Measurements from ENCODE around the gene MAPK9. TPM values are rescaled to one million over a fixed set of nuclear protein-coding genes. Genes with fewer than 3 reads are reported as not detected.

MAPK9 gene
- total and polyA plus RNA-seq, 9 of the 15 experiments (the other 6 are each of a cell fraction or from before 2014, with no cell fraction given) = 4.8 to 58.0 (median 29.9) TPM

DNA sequence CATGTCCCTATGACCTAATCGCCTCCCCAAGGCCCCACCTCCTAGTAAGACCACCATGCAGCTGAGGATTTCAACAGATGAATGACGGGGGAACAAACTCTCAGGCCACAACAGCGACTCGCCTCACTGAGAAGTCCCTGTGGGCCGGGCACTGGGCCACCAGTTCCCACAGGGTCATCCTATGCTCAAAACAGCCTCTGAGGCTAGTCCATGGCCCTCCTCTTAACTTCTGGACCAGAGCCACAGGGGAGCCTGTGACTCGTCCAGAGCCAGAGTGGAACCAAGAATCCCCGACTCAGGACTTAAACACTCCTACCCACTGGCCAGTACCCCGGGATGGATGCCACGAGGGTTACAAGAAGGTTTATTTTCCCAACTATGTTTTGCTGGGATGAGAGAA lies 49.0 kb upstream of the MAPK9 start:
- no peak overlapping the region for H3K4me2 ChIP-seq (ENCODE audit: insufficient read depth, low read length)
- in situ Hi-C loops (cut with MboI) = no loop called here
- ChIA-PET CTCF (ENCODE audit: low intra/inter-chr PET ratio) (no interaction called here), POLR2A (no interaction called here)
- 4% methylated on average over 9 of the region's 9 CpGs for WGBS (ENCODE audit: insufficient coverage, low coverage, missing lambda C conversion rate)
- H4K20me1 ChIP-seq (replicated peaks; ENCODE audit: control insufficient read depth, insufficient read depth, low read length) = no peaks in the 10 kb centered on the region; the same call in 1 of the 2 replicates
- no peak overlapping the region for H3K4me3 ChIP-seq
- H3K9me3 ChIP-seq (replicated peaks; ENCODE audit: control insufficient read depth, insufficient read depth, low read depth, low read length) = no peaks in the 10 kb centered on the region
- DNase-seq (ENCODE audit: extremely low read depth in 1 of 4, low spot score in 3 of 4) = no peak
- H2AFZ ChIP-seq (ENCODE audit: low read depth, low read length) = no peak overlapping the region
- no peak overlapping the region for H3K27ac ChIP-seq (ENCODE audit: extremely low read depth, low read depth, low read length)
- no peak overlapping the region for H3K9ac ChIP-seq (ENCODE audit: insufficient read depth in 1 of 2, low read depth in 2 of 2, low read length in 2 of 2)
- peaks cover 0 to 6% of the 10 kb centered on the region in 2 experiments; a peak in 1 of 5 replicates for H3K4me1 ChIP-seq (replicated peaks in 1 of 2; ENCODE audit: control insufficient read depth in 2 of 2, insufficient read depth in 2 of 2, low read length in 2 of 2)
- H3K79me2 ChIP-seq (ENCODE audit: control insufficient read depth, insufficient read depth, low read length) = no peaks in the 10 kb centered on the region
- intact Hi-C loops (cut with micrococcal nuclease) = no loop called here
- no TSS peak for BruUV-seq (replicated peaks)
- no peak for TF ChIP-seq ZFP36 (IDR thresholded peaks at IDR 0.05; ENCODE audit: low read depth, low read length, partially characterized antibody)
- no peak for TF ChIP-seq KAT7 (CRISPR knock-in tag; IDR thresholded peaks at IDR 0.05; ENCODE audit: borderline replicate concordance)
- no peak for TF ChIP-seq SRF (CRISPR knock-in tag; IDR thresholded peaks at IDR 0.05)
- TF ChIP-seq HIVEP1 (CRISPR knock-in tag; IDR thresholded peaks at IDR 0.05) = no peak
- TF ChIP-seq SNIP1 (IDR thresholded peaks at IDR 0.05; ENCODE audit: low read depth) = no peak
- TF ChIP-seq FIP1L1 (IDR thresholded peaks at IDR 0.05; ENCODE audit: low read depth, low read length, poor library complexity, severe bottlenecking) = no peak
- no peak for TF ChIP-seq TFAM (CRISPR knock-in tag; conservative IDR thresholded peaks at IDR 0.05)
- no peak for TF ChIP-seq SMARCB1 (IDR thresholded peaks at IDR 0.05; ENCODE audit: insufficient read length, low read depth)
- no peak for TF ChIP-seq E2F3 (CRISPR knock-in tag; IDR thresholded peaks at IDR 0.05)
- no peak for TF ChIP-seq NFIC (IDR thresholded peaks at IDR 0.05)
- TF ChIP-seq NBN (IDR thresholded peaks at IDR 0.05; ENCODE audit: low read depth) = no peak
- TF ChIP-seq, protein P1, sequence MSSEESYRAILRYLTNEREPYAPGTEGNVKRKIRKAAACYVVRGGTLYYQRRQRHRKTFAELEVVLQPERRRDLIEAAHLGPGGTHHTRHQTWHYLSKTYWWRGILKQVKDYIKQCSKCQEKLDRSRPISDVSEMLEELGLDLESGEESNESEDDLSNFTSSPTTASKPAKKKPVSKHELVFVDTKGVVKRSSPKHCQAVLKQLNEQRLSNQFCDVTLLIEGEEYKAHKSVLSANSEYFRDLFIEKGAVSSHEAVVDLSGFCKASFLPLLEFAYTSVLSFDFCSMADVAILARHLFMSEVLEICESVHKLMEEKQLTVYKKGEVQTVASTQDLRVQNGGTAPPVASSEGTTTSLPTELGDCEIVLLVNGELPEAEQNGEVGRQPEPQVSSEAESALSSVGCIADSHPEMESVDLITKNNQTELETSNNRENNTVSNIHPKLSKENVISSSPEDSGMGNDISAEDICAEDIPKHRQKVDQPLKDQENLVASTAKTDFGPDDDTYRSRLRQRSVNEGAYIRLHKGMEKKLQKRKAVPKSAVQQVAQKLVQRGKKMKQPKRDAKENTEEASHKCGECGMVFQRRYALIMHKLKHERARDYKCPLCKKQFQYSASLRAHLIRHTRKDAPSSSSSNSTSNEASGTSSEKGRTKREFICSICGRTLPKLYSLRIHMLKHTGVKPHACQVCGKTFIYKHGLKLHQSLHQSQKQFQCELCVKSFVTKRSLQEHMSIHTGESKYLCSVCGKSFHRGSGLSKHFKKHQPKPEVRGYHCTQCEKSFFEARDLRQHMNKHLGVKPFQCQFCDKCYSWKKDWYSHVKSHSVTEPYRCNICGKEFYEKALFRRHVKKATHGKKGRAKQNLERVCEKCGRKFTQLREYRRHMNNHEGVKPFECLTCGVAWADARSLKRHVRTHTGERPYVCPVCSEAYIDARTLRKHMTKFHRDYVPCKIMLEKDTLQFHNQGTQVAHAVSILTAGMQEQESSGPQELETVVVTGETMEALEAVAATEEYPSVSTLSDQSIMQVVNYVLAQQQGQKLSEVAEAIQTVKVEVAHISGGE (CRISPR knock-in tag; IDR thresholded peaks at IDR 0.05) = no peak
- no peak for TF ChIP-seq ZNF212 (CRISPR knock-in tag; IDR thresholded peaks at IDR 0.05)
- no peak for TF ChIP-seq RBM17 (IDR thresholded peaks at IDR 0.05; ENCODE audit: borderline replicate concordance, low read depth, low read length)
- no peak for TF ChIP-seq NRF1 (conservative IDR thresholded peaks at IDR 0.05 in 1 of 2, IDR thresholded peaks at IDR 0.05 in 1 of 2)
- TF ChIP-seq, protein P2, sequence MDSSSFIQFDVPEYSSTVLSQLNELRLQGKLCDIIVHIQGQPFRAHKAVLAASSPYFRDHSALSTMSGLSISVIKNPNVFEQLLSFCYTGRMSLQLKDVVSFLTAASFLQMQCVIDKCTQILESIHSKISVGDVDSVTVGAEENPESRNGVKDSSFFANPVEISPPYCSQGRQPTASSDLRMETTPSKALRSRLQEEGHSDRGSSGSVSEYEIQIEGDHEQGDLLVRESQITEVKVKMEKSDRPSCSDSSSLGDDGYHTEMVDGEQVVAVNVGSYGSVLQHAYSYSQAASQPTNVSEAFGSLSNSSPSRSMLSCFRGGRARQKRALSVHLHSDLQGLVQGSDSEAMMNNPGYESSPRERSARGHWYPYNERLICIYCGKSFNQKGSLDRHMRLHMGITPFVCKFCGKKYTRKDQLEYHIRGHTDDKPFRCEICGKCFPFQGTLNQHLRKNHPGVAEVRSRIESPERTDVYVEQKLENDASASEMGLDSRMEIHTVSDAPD (CRISPR knock-in tag; IDR thresholded peaks at IDR 0.05) = no peak
- H3K36me3 ChIP-seq (ENCODE audit: control insufficient read depth, insufficient read depth, low read length) = no peaks in the 10 kb centered on the region
- H3K27me3 ChIP-seq (ENCODE audit: control insufficient read depth in 2 of 2, insufficient read depth in 2 of 2, low read length in 2 of 2) = peaks cover 45 to 79% of the 10 kb centered on the region in 2 experiments
- FAIRE-seq = no peak
- no peaks in the 10 kb centered on the region for H3K9me1 ChIP-seq (ENCODE audit: control insufficient read depth, insufficient read depth, low read length)
- no peak for ATAC-seq

All from K562 (cell line).